Posterior vena cava (tissue), 2 donors: Measurements from ENCODE around the gene ERP29. TPM values are rescaled to one million over a fixed set of nuclear protein-coding genes. Genes with fewer than 3 reads are reported as not detected.
"Not testable (repeated sequence)": the region's sequence is repeated elsewhere in the genome, so short reads cannot be mapped to it uniquely, and the experiment has no call there.

Experiments
- DNase-seq: peaks from one replicate; pipeline ENCODE4 v3.0.0-alpha.2; 2020; ENCODE audit warnings: low spot score
- intact Hi-C, 2 donors: fragments of 100-400 bp; cut with DNase I; formaldehyde crosslinking; loops; one replicate each; pipeline versions ENCODE4 v1.14.1 to v1.14.2; 2022 to 2023
- microRNA-seq, 2 donors: library from miRNA; unstranded; fragments of <30 nt; microRNA quantifications; one replicate each; pipeline ENCODE4 v1.2.0, GENCODE V29; 2020 to 2021; ENCODE audit warnings: borderline microRNAs expressed in 2 of 2
- total RNA-seq, 2 donors: library from RNA; stranded (reverse); fragmentation: NEBNext Ultra II Directional; extraction: Animal tissue kit (Norgen Biotek cat#: 25700); gene quantifications; one replicate each; pipeline ENCODE4 v1.2.1, GENCODE V29; 2021
- donor health status: DM: yes; HTN: yes; CAD: no.
- donor health status: DM: yes; HTN: yes; CAD: no.

The ERP29 gene
- total RNA-seq, 2 donors from 2014 or later = 30.4 to 52.2 TPM

DNA sequence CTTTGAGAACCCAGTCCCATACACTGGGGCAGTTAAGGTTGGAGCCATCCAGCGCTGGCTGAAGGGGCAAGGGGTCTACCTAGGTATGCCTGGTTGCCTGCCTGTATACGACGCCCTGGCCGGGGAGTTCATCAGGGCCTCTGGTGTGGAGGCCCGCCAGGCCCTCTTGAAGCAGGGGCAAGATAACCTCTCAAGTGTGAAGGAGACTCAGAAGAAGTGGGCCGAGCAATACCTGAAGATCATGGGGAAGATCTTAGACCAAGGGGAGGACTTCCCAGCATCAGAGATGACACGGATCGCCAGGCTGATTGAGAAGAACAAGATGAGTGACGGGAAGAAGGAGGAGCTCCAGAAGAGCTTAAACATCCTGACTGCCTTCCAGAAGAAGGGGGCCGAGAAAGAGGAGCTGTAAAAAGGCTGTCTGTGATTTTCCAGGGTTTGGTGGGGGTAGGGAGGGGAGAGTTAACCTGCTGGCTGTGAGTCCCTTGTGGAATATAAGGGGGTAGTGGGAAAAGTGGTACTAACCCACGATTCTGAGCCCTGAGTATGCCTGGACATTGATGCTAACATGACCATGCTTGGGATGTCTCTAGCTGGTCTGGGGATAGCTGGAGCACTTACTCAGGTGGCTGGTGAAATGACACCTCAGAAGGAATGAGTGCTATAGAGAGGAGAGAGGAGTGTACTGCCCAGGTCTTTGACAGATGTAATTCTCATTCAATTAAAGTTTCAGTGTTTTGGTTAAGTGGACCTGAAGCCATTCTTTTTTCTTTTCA lies 9.2 kb downstream of the ERP29 start:
- no peak for DNase-seq
- intact Hi-C loops = no loop called here

DNA sequence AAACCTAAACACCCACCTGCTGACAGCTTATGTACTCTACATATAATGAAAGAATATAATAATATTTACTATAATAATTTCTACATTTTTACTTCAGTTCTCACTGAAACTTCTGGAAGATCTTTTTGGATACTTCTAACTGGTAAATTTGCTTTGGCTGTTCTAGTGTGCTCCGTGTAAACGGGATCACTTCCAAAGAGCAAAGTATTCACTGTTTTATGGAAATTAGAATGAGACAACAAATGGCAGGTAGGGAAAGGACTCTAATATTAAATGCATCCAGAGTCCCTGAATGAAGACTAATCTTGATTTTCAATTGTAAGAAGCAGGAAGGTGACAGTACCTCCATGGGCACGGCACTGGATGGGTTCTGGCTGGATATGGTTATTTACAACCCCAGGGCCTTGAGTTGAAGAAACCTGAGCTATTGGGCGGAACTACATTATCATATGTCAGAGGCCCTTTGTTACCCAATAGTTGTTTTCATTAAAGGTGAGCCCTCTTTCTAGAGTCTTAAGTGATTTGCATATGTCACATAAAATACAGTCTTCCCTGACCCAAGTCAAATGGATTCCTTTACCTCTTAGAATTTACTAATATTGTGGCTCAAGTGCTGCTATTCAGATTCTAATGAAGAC lies 10.7 kb downstream of the ERP29 start:
- intact Hi-C loops = no loop called here
- DNase-seq = no peak

DNA sequence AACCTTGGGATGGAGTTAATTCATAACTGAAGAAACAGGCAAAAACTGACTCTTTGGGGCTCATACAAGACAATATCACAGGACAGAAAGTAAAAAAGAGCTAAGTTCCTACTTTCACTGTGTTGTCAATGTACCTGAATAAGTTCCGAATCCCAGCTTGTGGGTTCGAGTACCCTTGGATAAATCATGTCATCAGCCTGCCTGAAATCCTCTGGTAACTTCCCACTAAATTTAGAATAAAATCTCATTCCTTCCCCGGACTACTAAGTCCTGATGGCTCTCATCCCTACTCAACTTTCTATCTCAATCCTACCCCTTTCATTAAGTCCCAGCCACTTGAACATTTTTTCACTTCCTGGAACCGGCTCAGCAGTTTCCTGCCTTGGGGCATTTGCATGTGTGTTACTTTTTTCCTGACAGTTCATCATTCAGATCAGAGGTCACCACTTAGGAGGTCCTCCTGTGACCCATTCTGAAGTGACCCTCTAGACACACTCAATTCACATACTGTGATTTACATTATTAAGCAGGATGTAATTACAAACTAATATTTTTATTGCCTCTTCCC lies 12.7 kb downstream of the ERP29 start:
- intact Hi-C loops = no loop called here
- DNase-seq = no peak

DNA sequence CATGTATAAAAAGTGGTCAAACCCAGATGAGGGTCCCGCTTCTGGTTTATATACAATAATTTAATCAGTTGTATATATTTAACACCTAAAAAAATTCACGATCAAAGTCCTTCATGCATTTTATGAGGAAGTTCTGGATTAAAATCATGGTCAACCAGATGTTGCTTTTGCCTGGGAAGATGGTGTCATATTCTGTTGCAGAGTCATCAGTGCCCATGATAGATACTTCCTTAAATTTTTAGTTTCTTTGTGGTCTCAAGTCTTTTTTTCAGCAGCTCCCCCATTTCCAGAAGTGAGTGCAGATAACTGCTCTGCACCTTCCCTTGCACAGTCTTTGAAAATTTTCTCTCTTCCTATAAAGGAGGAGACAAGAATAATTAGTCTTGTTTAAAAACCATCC lies 16.1 kb downstream of the ERP29 start:
- intact Hi-C loops = no loop called here

DNA sequence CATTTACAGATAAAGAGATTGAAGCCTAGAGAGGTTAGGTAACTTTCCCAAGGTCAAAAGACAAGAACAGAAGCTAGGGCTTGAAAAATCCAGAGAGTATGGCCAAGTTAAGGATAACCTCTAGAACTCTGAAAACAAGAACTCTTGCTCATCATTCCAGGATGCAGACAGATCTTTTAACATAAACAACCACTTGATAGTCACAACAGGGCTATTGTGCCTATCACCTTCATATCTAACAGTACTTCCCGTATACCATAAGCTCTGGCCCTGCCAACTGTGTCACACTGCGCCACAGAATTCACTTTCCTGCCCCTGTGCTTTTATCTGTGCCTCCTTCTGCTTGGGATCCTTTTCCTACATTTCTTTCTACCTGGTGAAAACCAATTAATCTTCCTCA lies 18.2 kb downstream of the ERP29 start:
- intact Hi-C loops = no loop called here
- no peak for DNase-seq

More for the DNA sequence above, 16.1 kb downstream of the ERP29 start:
- DNase-seq = no peak

DNA sequence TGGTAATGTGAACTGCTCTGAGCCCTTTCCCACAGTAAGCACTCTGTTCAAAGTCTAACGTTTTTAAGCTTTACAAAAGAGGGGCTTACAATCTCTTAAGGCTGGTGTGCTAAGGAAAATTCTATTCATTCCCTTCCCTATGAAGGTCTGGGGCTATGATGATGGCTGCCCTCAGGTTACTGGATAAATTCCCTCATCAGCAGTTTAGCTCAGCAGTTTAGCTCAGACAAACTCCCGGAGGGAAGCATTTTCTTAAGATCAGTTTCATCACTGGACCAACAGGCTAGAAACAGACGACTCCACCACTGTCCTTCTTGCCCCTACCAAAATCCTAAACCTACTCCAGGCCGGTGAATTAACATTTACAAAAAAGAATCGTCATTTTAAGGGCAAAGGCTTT lies 19.1 kb downstream of the ERP29 start:
- no peak for DNase-seq

DNA sequence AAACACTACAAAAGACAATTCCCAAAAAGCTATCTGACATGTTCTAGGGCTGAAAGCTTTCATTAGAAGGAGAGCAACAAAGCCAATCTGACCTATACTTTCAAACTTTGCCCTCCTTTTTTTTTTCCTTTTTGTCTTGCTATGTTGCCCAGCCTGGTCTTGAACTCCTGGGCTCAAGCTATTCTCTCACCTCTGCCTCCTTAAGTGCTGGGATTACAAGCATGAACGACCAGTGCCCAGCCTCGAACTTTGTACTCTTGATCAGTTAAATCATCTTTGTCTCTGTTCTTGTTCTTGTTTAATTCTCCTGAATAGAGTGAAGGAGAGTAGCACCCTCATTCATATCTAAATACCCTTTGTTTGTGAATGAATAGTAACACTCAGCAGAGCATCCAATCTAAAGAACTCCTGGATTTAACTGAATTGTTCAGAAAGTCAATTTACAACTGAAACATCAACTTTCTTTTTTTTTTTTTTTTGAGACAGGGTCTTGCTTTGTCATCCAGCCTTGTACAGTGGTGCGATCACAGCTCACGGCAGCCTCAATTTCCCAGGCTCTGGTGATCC lies 22.1 kb downstream of the ERP29 start:
- intact Hi-C loops = no loop called here
- no peak for DNase-seq

More for the DNA sequence above, 19.1 kb downstream of the ERP29 start:
- intact Hi-C loops = no loop called here

DNA sequence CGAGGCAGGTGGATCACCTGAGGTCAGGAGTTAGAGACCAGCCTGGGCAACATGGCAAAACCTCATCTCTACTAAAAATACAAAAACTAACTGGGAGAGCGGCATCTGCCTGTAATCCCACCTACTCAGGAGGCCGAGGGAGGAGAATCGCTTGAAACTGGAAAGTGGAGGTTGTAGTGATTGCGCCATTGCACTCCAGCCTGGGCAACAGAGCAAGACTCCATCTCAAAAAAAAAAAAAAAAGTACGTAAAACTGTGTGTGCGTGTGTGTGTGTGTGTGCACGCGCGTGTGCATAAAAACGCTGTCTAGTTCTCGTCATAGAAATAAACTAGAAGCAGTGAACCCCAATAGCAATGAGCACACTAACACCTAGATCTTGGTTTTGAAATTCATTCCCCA lies 23.4 kb downstream of the ERP29 start:
- DNase-seq, intact Hi-C loops: not testable (repeated sequence)

DNA sequence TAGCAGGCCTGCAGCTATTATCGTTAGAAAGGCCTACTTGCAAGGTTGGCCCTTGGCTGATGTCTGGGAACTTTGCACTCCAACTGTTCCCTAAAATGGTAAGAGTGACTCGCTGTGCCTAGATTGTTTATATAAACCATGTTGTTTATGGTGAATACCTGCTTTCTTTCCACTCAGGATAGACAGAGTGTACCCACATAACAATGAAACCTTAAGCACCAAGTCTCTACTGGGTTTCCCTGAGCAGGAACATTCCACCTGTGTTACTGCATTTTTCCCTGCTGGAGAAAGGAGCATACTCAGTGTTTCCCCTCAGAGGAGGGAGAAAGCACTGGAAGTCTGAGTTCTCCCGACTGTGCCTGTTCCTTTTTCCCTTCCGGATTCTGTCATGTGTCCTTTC lies 32.8 kb downstream of the ERP29 start:
- no peak for DNase-seq
- intact Hi-C loops = no loop called here

DNA sequence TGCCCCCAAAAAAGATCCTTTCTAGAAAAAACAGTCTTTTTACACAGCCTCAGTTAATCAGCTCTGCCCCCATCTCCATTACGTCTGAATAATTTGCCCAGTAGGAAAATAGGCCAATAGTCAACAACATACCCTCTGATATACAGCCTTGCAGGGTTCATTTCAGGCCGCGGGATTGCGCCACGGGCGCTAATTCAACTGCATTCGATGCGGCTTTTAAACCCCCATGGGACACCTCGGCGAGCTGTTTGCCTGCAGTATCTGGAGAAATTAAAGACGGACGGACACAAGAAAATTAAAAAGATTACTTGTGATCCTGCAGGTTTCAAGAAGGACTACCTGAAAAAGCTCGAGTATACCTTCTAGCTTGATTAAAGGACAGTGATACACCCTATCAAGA lies 36.1 kb downstream of the ERP29 start:
- intact Hi-C loops = no loop called here
- DNase-seq = no peak

DNA sequence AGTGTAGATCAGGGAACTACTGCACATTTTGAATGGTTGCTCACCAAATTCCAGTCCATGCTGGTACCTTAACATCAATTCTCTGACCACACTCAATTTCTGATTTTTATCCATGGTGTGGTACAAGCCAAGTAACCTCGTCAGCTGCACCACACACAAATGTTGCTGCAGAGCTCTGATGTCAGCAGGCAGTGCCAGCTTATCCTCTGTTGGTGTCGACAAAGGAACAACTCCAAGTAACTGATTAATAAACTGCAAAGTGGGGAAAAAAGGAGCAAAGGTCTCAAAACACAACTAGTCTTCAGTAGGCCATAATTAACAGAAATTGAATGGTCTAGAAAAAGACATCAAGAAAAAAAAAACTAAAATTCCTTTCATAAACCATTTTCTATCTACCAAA lies 47.9 kb downstream of the ERP29 start:
- intact Hi-C loops = no loop called here
- DNase-seq = no peak

DNA sequence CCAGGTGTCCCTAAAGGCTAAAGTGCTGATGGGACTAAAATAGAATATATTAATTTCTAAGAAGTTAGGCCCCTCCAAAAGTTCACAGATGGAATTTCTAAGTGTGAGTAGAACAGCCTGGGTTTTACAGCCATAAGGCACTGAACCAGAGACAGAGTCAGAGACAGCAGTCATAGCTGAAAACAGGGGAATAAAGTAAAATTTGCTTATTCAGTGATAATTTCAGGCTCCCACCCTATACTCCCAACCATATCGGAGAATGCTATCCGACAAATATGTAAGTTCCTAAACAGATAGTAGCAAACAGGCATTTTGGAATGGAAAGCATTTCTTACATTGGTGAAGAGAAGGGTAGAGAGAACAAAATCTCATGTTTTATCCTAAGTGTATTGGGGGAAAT lies 50.0 kb downstream of the ERP29 start:
- no peak for DNase-seq
- intact Hi-C loops = no loop called here

DNA sequence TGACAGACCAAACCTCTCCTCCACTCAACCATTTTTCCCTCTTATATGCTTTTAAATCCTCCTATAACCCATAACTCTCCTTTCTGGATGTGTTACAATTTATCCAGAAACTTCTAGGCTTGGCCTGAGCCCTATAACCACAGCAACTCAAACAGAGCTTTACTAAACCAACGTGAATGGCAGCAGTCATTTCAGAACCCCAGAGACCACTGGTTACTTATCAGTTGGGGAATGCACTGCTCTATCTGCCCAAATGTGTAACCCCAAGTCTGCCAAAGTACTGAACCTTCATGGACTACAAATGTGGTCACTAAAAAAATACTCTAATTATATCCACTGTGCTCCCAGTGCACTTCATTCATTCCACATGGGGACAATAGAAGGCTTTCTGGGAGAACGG lies 53.3 kb downstream of the ERP29 start:
- no peak for DNase-seq
- intact Hi-C loops = no loop called here

Small RNA genes lying within 50 kb of the gene (microRNA-seq; reads per million reads assigned to microRNA genes)
- gene MIR3657 = 0 reads per million in 2 donors

Other genes starting within 250 kb of the ERP29 start
- 10 to 100 TPM; 79.9 to 96.9 TPM for gene ALDH2, start 246.5 kb upstream of the ERP29 start, total RNA-seq
- gene MAPKAPK5, start 171.2 kb upstream of the ERP29 start, total RNA-seq = 10 to 100 TPM; 33.0 to 33.9 TPM
- 1 to 10 TPM; 6.1 to 7.0 TPM for gene TMEM116, start 261 bp upstream of the ERP29 start, total RNA-seq
- 10 to 100 TPM; 22.3 to 22.8 TPM for gene NAA25, start 95.4 kb downstream of the ERP29 start, total RNA-seq
- 10 to 100 TPM; 23.5 to 24.0 TPM for gene TRAFD1, start 112.1 kb downstream of the ERP29 start, total RNA-seq